Effector memory CD4-positive, alpha-beta T cell (primary cell): ENCODE data around the gene QRFP.

Experiments used
- DNase-seq, 3 donors: peaks; one replicate each; pipeline ENCODE4 v3.0.0-alpha.2; 2020
- H3K27ac ChIP-seq: 2 replicates; pipeline ENCODE4 v1.7.0; 2013; ENCODE audit warnings: mild to moderate bottlenecking, low read length, moderate library complexity; ENCODE audit not compliant: insufficient read depth, poor library complexity, severe bottlenecking
- H3K27me3 ChIP-seq: replicated peaks from 2 replicates; pipeline ENCODE4 v1.7.0; 2013; ENCODE audit warnings: mild to moderate bottlenecking, low read length; ENCODE audit not compliant: insufficient read depth, control insufficient read depth, poor library complexity, severe bottlenecking
- H3K36me3 ChIP-seq: 2 replicates; pipeline ENCODE4 v1.7.0; 2013; ENCODE audit warnings: mild to moderate bottlenecking, low read length, moderate library complexity; ENCODE audit not compliant: control insufficient read depth, insufficient read depth
- H3K4me1 ChIP-seq: 2 replicates; pipeline ENCODE4 v1.7.0; 2013; ENCODE audit warnings: low read length, mild to moderate bottlenecking; ENCODE audit not compliant: control insufficient read depth, insufficient read depth, poor library complexity, severe bottlenecking
- H3K4me3 ChIP-seq: 2 replicates; pipeline ENCODE4 v1.7.0; 2013; ENCODE audit warnings: low read length, low read depth, mild to moderate bottlenecking; ENCODE audit not compliant: insufficient read depth, poor library complexity, severe bottlenecking
- H3K9me3 ChIP-seq: 2 replicates; pipeline ENCODE4 v1.7.0; 2013; ENCODE audit warnings: mild to moderate bottlenecking, low read length, moderate library complexity; ENCODE audit not compliant: control insufficient read depth

Gene QRFP

DNA sequence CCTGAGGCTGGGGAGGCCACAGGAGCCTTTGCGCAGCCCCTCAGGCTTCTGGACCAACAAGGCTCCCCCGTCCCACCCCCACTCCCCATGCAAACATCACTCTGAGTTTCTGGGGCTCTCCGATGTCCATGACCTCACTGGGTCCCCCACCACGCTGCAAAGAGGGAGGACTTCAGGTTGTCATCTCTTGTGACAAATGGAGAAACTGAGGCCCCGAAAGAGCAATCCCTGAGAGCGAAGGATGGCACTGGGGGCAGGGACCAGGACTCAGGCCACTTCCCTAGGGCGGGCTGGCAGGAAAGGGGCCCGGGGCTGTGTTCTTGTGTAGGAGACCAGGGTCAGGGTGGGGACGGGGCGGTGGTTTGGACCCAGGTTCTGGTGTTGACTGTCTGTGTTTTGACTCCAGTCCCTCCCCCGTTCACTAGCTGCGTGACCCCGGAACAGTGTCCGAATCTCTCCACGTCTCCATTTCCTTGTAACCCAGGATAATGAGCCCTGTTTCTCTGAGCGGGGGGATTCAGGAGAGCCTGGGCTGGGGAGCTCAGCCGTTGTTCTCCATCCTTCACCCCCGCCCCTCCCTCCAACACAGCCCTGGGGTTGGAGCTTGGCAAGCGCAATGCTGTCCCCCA lies 28.6 kb upstream of the QRFP start:
- Histone ChIP-seq H3K27ac (no peak overlapping the region), H3K36me3 (no peaks in the 10 kb centered on the region), H3K9me3 (no peaks in the 10 kb centered on the region), H3K4me3 (no peak overlapping the region), H3K4me1 (no peaks in the 10 kb centered on the region), H3K27me3 (no peaks in the 10 kb centered on the region)
- no peak for DNase-seq

DNA sequence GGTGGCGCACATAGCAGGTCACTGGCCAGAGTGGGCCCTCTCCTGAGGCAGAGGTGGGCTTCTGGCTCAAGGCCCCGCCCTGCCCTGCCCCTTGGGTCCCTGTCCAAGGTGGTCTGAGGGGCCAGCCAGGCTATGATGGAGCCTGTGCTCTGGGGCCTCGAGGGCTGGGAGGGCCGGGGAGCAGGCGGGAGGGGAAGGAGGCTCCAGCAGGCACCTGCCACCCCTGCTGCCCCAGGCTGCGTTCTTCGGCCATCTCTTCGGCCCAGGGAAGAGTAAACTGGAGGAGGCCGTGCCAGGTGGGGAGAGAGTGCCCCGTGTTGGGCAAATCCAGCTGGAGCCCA lies 27.8 kb upstream of the QRFP start:
- Histone ChIP-seq H3K4me3 (no peak overlapping the region), H3K36me3 (no peaks in the 10 kb centered on the region), H3K4me1 (no peaks in the 10 kb centered on the region), H3K27ac (no peak overlapping the region), H3K27me3 (no peaks in the 10 kb centered on the region), H3K9me3 (no peaks in the 10 kb centered on the region)
- no peak for DNase-seq

DNA sequence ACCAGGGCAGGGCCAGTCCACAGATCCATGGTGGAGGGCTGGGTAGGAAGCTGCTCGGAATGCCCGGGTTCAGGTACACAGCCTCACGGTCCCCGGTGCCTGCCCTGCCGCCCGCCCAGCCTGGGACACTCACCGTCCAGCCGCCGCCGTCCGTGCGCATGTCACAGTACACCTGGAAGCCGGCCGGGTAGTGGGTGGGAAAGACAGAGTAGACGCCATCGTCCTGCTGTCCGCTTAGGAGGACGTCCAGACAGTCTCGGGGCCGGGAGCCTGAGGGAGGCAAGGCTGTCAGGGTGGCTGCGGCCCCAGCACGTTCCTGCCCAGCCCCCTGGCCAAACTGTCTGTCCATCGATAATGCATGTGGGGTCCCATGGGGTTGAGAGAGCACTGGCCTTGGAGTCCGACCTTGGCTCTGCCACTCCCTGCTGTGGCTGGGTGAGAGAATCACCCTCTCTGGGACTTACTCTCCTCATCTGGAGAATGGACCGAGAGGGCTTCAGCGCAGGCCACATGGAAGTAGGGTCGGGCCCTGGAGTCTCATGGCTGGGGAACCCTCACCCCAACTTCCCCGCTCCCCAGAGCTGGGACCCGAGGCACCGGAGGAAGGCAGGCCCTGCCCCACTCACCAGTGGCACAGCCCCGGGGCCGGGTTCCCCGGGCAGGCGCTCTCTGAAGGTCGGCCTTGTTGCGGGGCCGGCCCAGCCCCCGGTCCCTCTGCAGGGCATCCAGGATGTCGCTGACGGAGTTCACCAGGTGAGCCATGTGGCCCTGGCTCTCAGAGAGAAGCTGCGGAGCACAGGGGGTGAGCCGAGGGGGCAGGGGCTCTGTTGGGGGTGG lies 27.2 kb upstream of the QRFP start:
- no peak for DNase-seq
- Histone ChIP-seq H3K36me3 (no peaks in the 10 kb centered on the region), H3K27ac (no peak overlapping the region), H3K27me3 (no peaks in the 10 kb centered on the region), H3K9me3 (no peaks in the 10 kb centered on the region), H3K4me1 (no peaks in the 10 kb centered on the region), H3K4me3 (no peak overlapping the region)

DNA sequence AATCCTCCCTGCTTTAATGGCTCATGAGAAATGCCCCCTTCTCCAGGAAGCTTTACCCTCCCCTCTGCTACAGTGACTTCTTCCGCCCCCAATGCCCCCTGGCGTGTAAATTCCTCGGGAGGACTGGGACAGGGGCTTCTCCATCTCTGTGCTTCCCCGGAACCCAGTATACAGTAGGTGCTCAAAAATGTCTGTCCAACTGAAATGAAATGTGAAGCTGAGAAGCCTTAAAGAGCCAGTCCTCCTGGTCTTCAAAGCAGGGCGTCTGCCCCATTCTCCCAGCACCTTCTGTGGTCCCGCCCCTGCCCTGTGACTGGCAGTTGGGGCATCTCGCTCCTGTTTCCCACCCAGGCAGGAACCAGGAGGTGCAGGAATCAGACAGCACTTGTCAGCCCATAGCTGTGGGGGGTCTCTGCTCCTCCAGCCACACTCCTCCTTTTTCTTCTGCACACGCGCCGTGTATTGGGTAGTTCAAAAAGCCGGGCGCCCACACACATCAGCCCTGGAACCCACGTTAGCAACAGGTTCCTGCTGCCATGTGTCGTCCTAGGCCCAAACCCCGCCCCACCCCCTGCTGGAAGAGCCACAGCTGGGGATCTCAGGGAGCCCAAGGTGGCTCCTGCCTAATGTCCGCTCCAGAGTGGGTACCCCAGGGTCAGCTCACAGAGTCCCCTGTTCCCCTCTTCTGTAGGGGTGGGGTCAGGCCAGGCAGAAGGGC lies 26.4 kb upstream of the QRFP start:
- no peaks in the 10 kb centered on the region for H3K4me1 ChIP-seq
- H3K36me3 ChIP-seq, result no peaks in the 10 kb centered on the region
- no peaks in the 10 kb centered on the region for H3K27me3 ChIP-seq
- DNase-seq, result no peak
- H3K27ac ChIP-seq, result no peak overlapping the region
- no peaks in the 10 kb centered on the region for H3K9me3 ChIP-seq
- H3K4me3 ChIP-seq, result no peak overlapping the region

DNA sequence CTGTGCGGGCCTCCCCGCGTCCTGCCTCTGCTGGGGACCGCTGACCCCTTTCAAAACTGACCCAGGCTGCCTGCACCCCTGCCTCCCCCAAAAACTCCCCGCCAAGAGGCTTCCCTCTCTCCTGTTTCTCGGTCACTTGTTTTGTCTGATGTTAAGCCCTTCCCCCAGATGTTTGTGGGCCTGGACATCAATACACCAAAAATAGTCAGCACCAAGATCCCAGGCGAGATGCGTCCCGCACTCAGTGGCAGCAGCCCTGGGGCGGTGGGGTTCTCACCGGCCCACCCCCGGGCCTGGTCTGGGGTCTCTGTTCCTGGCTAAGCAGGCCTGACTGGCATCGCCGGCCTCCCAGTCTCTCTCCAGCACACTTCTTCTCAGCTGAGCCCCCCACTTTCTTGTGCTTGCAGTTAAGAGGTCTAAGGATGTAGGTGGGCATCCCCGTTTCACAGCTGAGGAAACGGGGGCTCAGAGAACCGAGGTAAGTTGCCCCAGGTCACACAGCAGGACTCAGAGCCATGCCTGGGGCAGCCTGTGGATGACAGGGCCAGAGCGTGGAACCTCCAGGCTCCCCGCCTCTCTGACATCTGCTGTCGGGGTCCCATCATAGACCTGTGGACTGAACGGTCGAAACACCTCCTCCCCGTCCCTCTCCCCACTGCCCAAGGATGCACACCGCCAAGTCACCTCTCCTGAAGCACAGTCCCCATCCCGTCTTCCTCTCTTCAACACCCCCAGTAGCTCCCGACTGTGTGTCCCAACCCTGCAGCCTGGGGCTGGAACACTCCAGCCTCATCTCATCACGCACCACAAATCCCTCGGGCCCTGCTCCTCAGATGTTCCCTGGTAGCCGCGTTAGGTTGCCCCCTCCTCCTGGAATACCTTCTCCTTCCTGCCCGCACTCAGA lies 25.6 kb upstream of the QRFP start:
- Histone ChIP-seq H3K36me3 (no peaks in the 10 kb centered on the region), H3K27ac (no peak overlapping the region), H3K9me3 (no peaks in the 10 kb centered on the region), H3K4me3 (no peak overlapping the region), H3K27me3 (no peaks in the 10 kb centered on the region), H3K4me1 (no peaks in the 10 kb centered on the region)
- no peak for DNase-seq

DNA sequence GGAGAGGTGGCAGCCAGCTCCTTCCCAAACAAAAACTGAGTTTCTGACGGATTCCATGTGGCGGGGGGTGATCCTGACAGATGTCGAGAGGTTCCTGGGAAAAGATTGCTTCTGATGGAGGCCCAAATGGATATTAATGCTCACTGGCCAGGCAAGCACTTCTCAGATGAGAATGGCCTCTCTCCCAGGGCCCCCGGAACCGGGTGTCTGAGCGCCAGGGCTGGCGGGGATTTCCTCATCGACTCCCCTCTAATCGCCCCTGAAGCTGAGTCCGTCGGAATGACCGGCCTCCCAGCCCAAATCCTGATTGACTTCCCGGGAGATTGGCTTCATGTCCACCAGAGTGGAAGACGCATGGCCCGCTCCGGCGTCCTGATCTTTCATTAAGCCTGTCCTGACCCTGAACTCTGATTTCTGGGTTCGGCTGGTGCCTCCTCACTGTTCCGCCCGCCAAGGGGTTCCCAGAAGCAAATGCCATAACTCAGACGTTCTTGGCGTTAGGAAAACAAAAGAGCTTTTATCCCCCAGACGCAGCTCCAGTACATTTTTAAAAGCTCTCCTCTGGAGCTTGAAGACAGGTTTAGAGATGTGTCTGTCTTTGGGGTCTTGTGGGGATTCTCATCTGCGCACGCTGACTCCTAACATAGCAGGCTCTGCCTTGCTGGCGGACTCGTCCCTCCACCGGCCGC lies 24.8 kb upstream of the QRFP start:
- H3K36me3 ChIP-seq, result no peaks in the 10 kb centered on the region
- H3K27me3 ChIP-seq, result no peaks in the 10 kb centered on the region
- no peaks in the 10 kb centered on the region for H3K4me1 ChIP-seq
- no peaks in the 10 kb centered on the region for H3K9me3 ChIP-seq
- H3K4me3 ChIP-seq, result no peak overlapping the region
- H3K27ac ChIP-seq, result no peak overlapping the region
- DNase-seq, result no peak

DNA sequence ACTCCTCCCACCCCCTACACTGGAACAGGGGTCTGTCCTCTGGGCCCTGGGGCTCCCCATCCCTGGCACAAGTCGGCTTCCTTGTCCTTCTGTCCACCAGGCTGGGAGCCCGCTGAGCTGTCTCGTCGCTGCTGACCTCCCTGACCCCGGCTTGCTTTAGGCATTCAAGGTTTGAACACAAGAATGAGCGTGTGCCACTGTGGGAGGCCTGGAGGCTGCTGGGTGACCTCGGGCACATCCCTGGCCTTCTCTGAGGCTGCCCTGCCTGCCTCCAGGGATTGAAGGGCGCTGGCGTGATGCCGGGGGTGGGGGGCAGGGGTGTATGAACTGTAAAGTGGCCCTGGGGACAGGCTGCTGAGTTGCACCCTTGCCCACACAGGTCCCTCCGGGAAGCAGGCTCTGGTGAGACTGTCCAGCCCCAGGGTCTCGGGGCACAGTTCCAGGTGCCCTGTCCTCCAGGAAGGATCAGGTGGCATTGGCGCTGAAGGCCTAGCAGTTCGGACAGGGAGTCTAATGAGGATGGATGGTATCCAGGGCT lies 24.2 kb upstream of the QRFP start:
- no peaks in the 10 kb centered on the region for H3K36me3 ChIP-seq
- no peak overlapping the region for H3K27ac ChIP-seq
- no peaks in the 10 kb centered on the region for H3K4me1 ChIP-seq
- no peaks in the 10 kb centered on the region for H3K27me3 ChIP-seq
- H3K9me3 ChIP-seq, result no peaks in the 10 kb centered on the region
- H3K4me3 ChIP-seq, result no peak overlapping the region
- DNase-seq, result no peak

DNA sequence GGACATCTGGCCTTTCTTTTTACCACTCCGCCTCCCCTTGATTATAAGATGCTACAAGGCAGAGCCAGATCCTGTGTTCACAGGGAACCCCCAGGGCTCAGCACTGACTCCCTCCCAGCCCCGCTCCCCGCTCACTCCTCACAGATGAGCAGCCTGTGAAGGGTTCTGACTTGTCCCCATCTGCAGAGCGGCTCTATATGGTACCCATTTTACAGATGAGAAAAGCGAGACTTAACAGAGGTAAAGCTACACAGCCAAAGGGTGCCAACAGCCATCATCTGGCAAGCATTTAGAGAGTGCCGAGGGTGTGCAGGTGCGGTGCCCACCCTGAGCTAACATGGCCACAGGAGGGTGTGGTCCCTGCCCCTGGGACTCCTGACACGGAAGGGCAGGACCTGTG lies 23.6 kb upstream of the QRFP start:
- DNase-seq, result no peak
- Histone ChIP-seq H3K36me3 (no peaks in the 10 kb centered on the region), H3K4me1 (no peaks in the 10 kb centered on the region), H3K4me3 (no peak overlapping the region), H3K27me3 (no peaks in the 10 kb centered on the region), H3K9me3 (no peaks in the 10 kb centered on the region), H3K27ac (no peak overlapping the region)

DNA sequence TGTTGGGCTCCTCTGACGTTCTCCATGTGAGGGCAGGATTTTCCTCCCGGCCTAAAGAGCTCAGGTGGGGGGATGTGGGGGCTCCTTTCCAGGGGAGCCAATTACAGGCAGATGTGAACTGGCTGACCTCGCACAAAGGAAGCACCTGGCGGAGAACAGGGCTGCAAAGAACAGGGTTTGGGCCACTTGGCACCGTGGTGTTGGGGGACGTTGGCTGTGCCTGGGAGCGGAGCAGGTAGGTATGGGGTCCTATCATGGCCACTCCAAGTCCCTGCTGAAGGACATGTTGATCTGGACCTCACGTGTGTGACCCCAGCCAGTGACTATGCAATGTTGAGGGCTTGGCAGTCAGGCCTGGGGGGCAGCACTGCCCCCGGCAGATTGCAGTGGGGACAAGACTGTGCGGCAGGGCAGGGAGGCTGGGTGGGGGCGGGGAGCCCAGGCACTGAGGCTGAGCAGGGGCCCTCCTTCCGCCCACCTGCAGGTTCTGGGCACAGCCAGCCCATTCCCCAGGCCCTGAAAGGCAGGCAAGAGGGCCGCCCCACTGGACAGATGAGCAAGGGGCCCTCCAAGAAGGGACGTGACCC lies 23.0 kb upstream of the QRFP start:
- no peaks in the 10 kb centered on the region for H3K27me3 ChIP-seq
- H3K36me3 ChIP-seq, result no peaks in the 10 kb centered on the region
- no peak overlapping the region for H3K4me3 ChIP-seq
- no peak for DNase-seq
- no peaks in the 10 kb centered on the region for H3K9me3 ChIP-seq
- H3K4me1 ChIP-seq, result no peaks in the 10 kb centered on the region
- H3K27ac ChIP-seq, result no peak overlapping the region
